ENCODE measurements around the gene MTA2.

The MTA2 gene

DNA sequence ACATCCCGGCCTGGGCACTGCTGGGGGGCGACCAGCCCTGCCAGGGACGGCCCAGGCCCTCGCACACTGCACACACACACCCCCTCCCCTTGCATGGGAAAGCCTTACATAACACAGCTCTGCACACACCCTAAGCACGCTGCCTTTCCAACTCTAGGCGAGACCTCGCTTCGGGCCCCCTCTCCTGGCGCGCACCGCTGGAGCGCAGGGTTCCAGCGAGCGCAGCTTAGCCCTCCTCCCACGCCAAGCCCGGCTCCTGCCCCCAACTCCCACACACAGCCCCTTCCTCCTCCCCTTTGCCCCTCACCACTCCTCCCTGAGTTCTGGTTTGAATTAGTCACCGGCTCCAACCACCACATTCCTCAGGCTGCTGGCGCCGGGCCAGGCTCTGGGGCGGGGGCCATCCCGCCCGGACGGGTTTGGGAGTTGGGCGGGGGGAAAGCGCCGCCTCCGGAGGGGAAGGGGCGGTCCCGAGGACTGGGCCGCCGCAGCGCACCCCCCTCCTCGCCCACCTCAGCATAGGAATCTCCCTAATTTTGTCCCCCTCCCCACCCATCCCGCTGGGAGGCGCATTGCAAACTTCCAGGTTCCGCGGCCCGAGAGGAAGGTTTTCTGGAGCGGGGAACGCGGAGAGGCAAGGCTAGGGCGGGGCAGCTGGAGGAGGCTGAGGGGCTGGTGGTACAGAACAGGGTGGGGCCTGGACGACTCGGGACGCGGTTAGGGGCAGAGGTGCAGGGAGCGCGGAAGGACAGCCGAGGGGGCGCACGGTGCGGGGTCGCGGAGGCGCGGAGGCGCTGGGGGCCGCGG lies 56.0 kb downstream of the MTA2 start:
- peak; percentile 60 for DNase-seq

GRCh38 chr11:62544581-62545436 lies 56.9 kb downstream of the MTA2 start:
- no peak for DNase-seq

DNA sequence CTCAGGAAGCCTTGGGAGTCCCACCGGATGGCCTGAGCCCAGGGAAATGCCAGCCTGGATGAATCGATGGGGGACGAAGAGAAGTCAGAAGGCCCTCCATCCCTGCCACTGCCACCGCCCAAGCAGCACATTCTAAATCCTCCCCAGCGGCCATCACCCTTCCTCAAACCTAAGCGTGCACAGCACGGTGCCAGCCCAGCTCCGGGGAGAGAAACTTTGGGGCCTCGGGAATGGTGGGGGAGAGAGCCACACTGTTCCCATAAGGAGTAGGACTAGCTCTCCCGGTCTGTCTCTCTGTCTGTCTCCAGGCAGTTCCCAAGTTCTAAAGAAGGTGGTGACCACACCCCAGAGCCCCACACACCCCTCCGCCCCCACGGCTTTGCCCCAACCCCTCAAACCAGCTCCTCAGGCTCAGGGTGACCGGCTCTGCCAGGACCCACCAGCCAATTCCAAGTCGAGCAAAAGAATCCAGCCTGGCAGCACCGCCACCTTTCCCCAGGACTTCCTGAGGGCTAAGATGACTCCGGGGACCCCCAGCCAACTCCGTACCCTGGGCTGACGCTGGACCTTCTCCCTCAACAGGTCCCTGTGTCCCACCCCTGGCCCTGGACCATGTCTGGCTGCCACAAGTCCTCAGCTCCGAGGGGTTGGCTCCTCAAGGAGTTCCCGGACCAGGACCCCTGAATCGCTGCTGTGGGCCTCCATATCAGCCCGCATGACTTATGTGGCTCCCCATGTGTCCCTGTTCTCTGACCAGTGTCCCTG lies 57.8 kb downstream of the MTA2 start:
- no peak for DNase-seq

Data from stimulated activated CD4-positive, alpha-beta T cell treated with anti-CD3 and anti-CD28 coated beads, Interleukin-12 subunit alpha, Interleukin-12 subunit beta, amount 100 ng/mL, for 4 hours (primary cell).